Retinal pigment epithelial cell (primary cell): ENCODE data around the gene EXOC4.

Experiments
- DNase-seq: peaks from one replicate; pipeline ENCODE4 v3.0.0-alpha.2; 2010; ENCODE audit warnings: low read depth
- H3K4me3 ChIP-seq: 2 replicates; pipeline ENCODE4 v1.5.1; 2011; ENCODE audit warnings: mild to moderate bottlenecking, low read length, control low read depth, moderate library complexity
- TF ChIP-seq, protein P1 (sequence below): conservative IDR thresholded peaks from 2 replicates; pipeline ENCODE4 v1.5.1; 2011; ENCODE audit warnings: low read depth, low read length, control low read depth, inconsistent platforms

EXOC4 gene

DNA sequence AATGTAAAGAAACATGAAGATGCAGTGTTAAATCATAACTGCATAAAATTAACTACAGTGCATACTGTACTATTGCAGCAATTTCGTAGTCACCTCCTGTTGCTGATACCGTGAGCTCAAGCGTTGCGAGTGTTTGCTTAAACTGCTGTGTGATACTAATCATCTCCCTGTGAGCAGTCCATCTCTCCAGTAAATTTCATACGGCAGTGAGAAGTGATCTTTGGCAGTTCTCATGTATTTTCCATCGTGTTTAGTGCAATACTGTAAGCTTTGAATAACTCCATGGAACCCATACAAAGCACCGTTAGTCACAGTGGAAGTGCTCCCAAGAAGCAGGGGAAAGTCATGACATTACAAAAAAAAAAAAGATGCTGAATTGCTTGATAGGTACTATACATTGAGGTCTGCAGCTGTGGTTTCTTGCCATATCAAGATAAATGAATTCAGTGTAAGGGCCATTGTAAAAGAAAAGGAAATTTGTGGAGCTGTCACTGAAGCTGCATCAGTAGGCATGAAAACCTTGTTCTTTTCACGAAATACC is 360.4 kb downstream of the EXOC4 start:
- TF ChIP-seq, protein P1, sequence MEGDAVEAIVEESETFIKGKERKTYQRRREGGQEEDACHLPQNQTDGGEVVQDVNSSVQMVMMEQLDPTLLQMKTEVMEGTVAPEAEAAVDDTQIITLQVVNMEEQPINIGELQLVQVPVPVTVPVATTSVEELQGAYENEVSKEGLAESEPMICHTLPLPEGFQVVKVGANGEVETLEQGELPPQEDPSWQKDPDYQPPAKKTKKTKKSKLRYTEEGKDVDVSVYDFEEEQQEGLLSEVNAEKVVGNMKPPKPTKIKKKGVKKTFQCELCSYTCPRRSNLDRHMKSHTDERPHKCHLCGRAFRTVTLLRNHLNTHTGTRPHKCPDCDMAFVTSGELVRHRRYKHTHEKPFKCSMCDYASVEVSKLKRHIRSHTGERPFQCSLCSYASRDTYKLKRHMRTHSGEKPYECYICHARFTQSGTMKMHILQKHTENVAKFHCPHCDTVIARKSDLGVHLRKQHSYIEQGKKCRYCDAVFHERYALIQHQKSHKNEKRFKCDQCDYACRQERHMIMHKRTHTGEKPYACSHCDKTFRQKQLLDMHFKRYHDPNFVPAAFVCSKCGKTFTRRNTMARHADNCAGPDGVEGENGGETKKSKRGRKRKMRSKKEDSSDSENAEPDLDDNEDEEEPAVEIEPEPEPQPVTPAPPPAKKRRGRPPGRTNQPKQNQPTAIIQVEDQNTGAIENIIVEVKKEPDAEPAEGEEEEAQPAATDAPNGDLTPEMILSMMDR: no peak
- H3K4me3 ChIP-seq: no peak overlapping the region
- no peak for DNase-seq

DNA sequence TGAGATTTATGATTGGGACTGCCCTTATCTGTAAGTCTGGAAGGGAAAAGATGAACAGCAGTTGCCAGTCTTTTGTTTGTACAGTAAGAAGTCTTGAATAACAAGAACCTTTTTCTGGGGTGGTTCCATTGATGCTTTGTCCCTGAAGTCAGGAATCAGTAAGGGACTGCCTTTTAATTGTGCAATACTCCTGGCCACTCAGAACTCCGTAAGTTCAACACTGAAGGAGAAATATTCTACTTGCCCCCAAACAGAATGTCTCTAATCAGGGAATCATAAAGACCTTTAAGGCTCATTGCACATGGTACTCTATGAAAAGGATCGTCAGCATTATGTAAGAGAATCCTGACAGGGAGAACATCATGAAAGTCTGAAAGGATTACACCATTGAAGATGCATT is 361.4 kb downstream of the EXOC4 start:
- no peak for DNase-seq
- TF ChIP-seq, protein P1: no peak
- no peak overlapping the region for H3K4me3 ChIP-seq

DNA sequence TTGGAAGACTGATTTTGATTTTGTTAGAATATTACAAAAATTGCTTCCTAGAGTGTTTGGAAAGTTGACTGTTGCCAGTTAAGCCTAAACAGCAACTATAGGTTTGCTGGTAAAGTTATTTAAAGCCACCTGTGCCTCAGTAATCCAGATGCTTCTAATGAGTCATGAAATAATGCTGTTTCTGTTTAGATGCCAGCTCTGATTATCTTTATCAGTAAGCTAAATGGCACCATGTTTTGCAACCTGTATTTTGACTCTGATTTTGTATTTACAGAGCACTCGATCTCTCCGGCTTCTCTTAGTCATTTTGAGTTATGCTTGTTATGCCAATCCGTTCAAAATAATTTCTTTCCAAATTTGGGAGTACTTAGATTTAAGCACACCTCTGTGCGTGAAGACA is 366.1 kb downstream of the EXOC4 start:
- no peak overlapping the region for H3K4me3 ChIP-seq
- TF ChIP-seq, protein P1: no peak
- no peak for DNase-seq

DNA sequence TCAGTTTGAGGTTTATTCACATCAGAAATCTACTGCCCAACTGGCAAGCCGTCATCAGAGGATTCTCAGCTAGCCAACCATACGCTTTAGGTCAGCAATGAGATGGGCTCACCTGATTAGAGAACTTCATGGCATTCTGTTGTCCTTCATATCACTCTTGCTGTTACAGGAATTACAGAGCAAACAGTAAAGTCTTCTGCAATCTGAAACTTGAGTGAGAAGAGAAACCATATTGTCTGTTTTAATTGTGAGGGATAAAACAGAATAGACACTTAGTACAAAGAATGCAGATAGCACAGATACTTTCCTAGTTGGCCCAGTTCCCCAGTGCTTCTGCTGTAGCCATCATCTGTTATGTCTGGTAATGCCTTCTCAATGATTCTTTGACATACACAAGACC is 366.6 kb downstream of the EXOC4 start:
- H3K4me3 ChIP-seq: no peak overlapping the region
- TF ChIP-seq, protein P1: no peak
- DNase-seq: no peak

DNA sequence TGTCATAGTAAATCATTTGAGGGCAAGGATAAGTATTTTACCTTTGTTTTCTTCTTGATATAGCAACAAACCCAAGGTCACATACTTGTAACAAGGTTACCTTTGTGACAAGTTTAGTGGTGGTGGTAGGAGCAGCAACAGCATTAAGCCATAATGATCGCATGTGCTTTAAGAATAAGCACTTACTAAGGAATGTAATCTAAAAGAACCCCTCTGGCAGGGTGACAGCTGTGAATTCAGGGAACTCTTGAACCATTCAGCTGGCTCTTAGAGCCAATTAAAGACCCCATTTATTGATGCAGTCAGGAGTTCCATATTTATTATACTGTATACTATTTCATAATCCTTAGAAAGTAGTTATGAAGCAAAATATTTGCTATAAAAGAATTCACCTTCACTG is 370.8 kb downstream of the EXOC4 start:
- H3K4me3 ChIP-seq: no peak overlapping the region
- TF ChIP-seq, protein P1: no peak
- DNase-seq: peak; percentile 54

DNA sequence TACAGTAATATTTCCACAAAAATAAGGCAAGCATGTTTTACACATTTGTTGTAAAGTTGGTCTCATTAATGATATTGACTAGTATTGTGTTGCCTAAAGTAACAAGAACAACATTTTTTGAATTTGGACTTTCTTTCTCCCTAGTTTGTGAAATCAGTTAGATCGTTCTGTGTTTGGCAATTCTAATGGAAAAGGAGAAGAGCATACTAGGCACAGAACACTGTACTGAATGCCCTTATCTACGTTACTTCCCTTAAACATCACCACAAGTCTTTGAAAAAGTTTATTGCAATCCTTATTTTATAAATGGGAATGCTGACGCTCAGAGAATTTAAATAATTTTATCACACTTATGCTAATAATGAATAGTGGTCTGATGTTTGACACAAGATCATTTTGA is 372.2 kb downstream of the EXOC4 start:
- TF ChIP-seq, protein P1: no peak
- DNase-seq: no peak
- H3K4me3 ChIP-seq: no peak overlapping the region

DNA sequence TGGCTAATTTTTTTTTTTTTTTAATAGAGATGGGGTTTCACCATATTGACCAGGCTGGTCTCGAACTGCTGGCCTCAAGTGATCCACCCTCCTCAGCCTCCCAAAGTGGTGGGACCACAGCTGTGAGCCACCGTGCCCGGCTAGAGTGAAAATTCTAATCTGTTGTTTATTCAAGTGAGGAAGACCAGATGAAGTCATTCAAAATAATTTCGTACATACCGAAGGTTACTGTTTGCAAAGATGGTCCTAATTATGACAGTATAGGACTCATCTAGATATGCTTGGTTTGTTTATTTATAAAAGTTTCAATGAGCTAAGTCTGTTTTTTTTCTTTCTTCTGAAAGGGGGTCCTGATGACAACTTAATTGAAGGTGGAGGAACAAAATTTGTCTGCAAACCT is 376.8 kb downstream of the EXOC4 start:
- no peak for DNase-seq
- H3K4me3 ChIP-seq: no peak overlapping the region
- TF ChIP-seq, protein P1: no peak
